ENCODE data around the gene KNOP1. TPM values are rescaled to one million over a fixed set of nuclear protein-coding genes. Genes with fewer than 3 reads are reported as not detected.

KNOP1 gene
- total RNA-seq, 1 donor from 2014 or later = 18.3 TPM

DNA sequence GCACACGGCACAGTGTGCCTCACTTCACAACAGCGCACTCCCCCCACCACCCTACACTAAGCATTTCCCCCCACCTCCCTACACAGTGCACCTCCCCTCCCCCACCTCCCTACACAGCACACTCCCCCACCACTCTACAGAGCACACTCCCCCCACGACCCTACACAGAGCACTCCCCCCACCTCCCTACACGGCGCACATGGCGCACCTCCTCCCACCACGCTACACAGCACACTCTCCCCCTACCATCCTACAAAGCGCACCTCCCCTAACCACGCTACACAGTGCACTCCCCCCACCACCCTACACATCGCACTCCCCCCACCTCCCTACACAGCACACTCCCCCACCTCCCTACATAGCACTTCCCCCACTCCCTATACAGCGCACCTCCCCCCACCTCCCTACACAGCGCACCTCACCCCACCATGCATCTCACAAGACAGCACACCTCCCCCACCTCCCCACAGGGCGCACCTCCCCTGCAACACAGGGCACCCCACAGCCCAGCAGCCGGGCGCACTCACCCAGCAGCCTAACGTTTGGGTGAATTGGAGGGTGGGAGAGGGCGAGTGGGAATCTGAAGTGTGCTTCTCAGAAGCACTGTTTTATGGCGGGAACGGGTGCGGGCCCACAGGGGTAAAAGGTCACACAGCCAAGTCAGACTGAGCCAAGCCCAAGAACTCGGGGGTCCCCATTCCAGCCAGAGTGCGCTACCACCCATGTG is 10.3 kb downstream of the KNOP1 start:
- DNase-seq (ENCODE audit: low read depth, low spot score) = no peak

DNA sequence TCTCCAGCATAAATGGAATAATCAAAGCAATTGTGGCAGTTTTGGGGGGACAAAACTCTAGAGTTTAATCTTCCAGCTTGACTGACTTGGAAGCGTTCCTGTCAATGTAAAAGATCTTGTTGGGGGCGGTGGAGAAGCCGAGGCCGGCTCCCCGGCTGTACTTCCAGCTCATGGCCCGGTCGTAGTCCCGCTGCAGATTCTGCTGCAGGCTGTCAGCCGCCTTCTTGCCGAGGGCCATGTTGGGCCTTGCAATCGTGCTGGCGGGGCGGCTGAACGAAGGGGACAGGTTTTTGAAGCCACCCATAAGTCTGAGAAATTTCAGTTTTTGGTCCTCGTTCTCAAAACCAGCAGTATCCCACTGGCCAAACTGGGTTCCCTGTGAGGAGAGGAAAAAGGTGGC is 11.2 kb downstream of the KNOP1 start:
- DNase-seq (ENCODE audit: low read depth, low spot score) = no peak

DNA sequence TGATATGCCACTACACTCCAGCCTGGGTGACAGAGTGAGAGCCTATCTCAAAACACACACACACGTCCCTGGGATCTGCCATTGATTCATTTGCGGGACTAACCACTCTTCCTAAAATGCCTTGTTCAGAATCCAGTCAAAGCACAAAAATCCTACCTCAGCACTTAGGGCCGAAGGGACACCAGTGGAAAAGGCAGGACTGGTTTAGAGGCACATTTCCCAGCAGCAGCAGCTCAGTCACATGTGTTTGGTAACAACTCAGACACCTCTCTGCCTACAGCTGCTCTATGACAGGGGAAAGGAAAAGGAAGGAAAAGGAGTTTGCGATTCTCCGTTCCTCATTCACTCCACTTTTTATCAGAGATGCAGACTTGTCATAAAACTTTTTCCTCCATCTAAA is 12.2 kb downstream of the KNOP1 start:
- no peak for DNase-seq (ENCODE audit: low read depth, low spot score)

DNA sequence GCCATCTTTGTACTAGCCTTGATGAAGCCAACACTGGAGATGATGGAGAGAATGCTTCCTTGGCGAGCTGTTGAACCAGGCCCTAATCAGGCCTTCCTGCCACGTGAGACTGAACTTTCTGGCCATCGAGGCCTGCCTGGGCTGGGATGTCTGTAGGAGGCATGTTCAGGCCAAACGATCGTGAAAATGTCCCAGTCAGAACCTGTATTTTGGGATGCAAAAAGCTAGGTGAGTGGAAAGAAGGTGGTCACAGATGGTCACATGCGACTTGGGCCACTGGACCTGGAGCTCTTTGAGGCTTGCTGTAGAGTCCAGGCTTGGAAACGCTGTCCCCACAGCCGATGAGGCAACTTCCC is 12.9 kb downstream of the KNOP1 start:
- DNase-seq (ENCODE audit: low read depth, low spot score) = no peak

DNA sequence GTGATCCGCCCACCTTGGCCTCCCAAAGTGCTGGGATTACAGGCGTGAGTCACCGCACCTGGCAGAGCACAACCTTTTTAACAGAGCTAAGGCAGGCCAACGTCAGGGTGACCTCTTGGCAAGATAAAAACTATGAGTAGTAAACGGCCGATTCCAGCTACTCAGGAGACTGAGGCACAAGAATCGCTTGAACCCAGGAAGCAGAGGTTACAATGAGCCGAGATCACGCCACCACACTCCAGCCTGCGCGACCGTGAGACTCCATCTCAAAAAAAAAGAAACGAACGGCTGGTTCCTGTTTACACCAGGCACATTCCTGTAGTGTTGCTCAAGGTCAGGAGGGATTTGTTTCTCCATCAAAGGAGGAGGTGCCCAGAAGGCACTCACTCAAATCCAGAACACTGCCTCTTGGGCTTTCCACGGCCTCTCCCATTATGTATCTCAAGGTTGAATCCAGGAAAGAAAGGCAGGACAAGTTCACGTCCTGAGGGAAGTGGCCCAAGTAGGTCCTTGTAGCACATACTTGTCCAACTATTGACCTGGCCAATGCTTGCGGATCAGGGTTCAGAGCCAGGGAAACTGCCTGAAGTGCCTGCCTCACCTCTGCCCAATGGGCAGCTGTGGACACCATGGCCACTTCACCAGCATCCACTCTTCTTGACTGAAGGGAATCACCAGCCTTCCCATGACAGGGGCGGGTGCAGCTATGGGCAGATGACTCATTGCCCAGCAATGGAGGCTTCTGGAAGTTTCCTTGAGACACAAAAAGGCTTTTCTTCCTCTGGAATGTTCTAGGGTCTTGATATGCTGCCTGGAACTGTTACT is 13.5 kb downstream of the KNOP1 start:
- peak; percentile 48 for DNase-seq (ENCODE audit: low read depth, low spot score)

DNA sequence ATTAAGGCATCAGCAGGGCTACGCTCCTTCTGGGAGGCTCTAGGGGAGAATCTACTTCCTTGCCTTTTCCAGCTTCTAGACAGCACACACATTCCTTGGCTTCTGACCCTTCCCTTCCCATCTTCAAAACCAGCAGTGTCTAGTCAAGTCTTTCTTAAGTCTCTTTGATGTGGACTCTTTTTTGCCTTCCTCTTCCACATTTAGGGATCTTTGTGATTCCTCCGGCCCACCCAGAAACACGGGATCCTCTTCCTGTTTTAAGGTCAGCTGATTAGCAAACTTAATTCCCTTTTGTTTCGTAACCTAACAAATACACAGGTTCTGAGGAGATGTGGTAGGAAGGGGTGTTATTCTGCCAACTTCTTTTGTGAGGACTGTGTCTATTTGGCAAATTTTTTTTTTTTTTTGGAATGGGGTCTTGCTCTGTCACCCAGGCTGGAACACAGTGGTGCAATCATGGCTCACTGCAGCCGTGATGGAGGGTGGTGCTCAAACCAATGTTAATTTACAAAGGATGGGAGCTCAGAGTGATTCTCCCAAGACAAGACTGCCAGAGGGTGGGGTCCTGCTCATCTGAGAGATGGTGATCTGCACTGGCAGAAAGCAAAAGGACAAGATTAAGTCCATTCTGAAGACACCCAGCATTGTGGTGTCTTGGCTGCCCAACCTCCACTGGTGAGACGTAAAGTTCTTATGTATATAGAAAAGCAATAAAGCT is 14.7 kb downstream of the KNOP1 start:
- DNase-seq (ENCODE audit: low read depth, low spot score) = no peak

DNA sequence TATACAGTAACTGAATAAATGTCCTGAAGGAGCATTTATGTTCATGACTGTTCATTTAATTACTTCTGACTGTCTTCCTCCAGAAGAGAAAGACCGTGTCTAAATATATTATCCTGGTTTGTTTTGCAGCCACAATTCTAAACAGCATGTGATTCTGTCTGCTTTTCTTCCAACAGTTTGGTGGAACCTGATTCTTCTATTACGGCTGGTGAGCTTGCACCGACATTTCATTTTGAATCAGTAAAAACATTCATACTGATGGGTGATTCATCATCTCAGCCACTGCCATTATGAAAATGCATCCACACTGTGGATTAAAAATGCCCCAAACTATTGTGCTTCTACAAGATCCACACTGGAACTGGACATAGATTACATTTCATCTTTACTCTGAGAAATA is 16.9 kb downstream of the KNOP1 start:
- no peak for DNase-seq (ENCODE audit: low read depth, low spot score)

DNA sequence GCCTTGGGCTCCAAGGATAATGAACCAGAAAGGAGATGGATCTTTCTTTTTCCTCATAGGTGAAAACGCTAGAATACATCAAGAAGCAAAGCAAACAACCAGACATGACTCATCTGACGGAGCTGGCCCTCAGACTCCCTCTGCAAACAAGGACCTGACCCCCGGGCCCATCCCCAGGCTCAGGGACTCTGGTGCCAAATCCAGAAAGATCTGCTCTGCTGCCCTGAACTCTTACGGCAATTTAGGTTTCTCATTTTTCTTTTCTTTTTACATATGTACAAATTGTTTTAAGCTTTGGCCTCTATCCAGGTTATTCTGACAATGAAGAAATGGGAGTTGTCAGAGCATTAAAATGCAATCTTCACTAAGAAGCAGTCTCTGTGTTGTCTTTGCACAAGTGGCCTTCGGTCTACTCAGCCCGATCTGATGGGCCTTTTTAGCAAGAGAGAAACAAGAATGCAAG is 17.7 kb downstream of the KNOP1 start:
- no peak for DNase-seq (ENCODE audit: low read depth, low spot score)

DNA sequence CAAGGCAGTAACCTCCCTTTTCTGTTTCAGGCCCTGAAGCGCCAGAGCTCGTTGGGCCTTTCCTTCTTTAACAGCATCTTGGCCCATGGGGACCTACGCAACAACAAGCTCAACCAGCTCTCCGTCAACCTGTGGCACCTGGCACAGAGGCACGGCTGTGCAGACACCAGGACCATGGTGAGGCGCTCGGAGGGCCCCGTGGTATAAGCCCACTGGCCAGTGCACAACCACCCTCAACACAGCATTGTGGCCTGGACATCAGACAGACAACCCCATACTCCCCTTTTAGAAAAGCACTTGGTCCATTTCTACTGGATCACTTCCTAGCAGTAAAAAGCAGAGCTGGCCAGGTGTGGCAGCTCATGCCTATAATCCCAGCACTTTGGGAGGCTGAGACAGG is 18.6 kb downstream of the KNOP1 start:
- DNase-seq (ENCODE audit: low read depth, low spot score) = no peak

DNA sequence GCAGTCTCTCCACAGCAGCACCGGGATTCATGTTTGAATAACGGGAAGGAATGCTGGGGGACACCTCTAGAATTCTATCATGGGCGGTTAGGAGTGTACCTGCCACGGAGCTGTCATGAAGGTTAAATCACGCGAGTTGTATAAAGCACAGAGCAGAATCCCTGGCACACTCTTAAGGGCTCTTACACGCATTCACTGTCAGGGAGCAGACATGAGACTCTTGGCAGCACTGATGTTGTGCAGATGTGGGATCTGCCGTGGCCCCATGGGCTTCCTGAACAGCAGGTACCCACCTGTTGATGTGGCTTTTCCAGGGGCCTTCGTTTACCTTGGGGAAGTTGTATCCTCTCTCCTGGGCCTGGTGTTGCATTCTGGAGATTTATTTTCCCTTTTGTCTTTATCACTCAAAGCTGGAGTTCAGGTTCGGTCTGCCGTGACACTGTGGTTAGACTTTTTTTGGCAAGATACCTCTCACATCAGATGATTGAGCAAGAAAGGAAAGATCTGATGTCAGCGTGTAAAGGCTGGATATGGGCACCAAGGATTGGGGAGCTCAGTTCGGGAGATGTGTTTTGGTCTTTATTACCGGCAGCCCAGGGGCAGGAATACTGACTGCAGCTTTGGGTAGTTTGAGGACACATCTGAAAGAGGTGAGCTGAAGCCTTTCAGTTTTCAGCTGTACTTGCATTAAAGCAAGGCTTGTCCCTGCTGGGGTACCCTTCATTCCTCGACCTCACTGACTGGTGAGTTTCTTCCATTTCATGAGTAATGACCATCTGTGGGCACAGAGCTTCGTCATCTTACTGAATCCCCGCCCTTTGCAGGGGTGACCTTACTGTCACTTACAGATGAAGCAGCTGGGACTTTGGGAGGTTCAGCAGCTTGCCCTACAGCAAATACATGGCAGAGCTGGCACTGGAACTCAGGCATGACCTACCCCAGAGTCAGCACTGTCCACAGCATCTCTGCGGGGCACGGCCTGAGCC is 19.3 kb downstream of the KNOP1 start:
- no peak for DNase-seq (ENCODE audit: low read depth, low spot score)

DNA sequence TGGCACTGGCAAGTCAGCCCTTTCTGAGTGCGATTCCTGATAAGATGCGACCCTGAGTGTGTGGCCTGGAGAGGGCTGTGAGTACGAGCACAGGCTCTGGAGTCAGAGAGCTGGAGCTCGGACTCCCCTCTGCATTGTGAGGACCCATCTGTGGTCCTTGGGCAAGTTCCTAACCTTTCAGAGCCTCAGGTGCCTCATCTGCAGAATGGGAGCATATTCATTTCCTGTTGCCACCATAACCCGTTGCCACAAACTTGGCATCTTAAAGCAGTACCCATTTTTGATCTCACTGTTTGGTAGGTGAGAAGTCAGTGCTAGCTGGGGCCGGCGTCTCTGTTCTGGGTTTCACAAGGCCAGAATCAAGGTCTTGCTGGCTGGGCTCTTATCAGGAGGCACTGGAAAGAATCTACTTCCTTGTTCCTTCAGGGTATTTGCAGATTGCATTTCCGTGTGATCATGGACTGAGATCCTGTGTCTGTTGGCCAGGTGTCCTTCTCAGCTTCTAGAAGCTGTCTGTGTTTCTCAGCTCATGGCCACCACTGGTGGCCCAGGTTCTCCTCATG is 20.2 kb downstream of the KNOP1 start:
- DNase-seq (ENCODE audit: low read depth, low spot score) = no peak

DNA sequence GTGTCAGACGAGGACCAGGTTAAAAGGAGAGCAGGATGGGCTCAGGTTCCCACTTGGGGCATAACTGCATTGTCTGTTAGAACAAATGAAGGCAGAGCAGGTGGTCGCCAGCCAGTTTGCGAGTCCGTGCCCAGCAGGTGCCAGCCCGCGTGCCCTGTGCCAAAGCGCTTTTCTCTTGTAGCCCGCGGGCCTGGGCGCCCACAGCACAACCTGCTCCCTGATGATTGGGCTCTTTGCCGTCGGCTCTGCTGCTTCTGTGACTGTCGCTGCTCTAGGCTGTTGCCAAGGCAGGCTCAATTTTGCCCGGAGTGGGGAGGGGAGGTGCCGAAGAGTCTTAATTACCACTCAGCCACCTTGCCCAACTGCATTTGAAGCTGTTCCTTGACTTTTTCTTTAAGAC is 21.1 kb downstream of the KNOP1 start:
- no peak for DNase-seq (ENCODE audit: low read depth, low spot score)

DNA sequence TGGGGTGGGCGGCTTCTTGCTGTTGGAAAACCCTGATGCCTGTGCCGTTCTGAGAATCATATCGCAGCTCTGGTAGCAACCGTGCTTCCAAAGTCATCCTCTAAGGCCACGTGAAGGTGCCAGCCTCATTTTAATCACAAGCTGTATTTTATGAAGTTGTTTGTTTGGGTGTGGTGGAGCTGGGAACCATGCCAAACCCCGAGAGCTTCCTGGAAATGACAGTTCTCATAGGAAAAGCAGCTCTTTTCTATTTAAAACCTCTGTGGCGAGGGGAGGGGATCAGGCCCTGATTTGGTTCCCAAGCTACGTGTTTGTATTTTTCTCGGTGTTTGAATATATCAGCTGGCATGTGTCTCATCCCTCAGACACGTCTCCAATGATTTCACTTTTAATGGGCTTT is 21.7 kb downstream of the KNOP1 start:
- peak; percentile 82 for DNase-seq (ENCODE audit: low read depth, low spot score)

DNA sequence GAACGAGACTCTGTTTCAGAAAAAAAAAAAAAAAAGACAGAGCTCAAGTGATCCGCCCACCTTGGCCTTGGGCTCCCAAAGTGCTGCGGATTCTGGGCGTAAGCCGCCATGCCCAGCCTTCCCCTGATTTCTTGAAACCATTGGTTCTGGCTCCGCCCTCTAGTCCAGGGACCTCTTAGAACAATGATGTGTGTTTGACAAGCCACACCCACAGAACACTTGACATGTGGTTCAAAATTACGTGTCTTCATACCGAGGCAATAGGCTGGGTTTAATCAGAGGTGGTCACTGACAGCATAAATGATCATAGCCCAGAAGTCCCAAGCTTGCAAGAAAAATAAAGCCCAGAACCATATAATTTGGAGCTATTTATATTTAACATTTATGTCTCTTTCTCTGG is 23.0 kb downstream of the KNOP1 start:
- no peak for DNase-seq (ENCODE audit: low read depth, low spot score)

DNA sequence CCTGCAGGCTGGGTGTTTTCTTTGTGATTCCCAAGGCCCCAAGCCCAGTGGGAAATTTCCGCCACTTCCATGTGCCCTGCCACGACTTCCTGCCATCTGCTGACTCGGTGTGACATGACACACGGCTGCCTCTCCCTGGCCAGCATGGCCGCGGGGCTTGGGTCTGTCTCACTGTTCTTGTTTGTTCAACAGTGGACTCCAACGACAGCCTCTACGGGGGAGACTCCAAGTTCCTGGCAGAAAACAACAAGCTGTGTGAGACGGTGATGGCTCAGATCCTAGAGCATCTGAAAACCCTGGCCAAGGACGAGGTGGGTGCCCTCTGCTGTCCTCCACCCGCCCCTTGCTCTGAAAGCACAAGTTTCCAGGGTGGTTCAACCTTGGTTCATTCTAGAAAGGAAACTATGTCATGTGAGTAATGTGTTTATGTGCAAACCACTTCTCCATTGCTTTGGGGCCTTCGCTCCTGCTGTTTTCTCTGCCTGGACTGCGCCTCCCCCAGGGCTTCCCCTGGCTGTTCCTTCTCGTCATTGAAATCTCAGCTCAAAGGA is 26.8 kb downstream of the KNOP1 start:
- no peak for DNase-seq (ENCODE audit: low read depth, low spot score)

DNA sequence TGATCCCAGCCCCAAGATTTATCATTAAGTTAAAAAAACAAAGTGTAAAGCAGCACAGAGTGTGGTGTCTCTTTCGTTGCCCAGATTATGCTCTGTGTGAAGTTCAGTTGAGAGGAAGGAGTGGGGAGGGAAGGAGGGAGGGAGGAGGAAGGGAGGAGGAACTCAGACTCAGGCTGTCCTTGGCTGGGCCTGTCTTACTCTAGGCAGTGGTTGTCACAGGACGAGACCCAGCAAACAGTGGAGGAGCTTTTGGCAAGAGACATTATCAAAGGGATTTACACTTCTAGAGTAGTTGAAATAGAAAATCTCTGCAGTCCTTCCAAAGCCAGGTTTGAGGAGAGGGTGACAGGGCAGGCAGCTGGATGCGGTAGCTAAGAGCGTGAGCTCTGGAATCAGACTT is 27.8 kb downstream of the KNOP1 start:
- DNase-seq (ENCODE audit: low read depth, low spot score) = no peak

DNA sequence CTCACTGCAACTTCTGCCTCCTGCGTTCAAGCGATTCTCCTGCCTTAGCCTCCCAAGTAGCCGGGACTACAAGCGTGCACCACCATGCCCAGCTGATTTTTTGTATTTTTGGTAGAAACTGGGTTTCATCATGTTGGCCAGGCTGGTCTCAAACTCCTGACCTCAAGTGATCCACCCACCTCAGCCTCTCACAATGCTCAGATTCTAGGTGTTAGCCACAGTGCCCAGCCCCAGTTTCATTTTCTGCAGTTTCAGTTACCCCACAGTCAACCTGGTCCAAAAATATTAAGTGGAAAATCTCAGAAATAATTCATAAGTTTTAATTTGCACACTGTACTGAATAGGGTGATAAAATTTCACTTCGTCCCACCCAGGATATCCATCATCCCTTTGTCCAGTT is 28.7 kb downstream of the KNOP1 start:
- no peak for DNase-seq (ENCODE audit: low read depth, low spot score)

DNA sequence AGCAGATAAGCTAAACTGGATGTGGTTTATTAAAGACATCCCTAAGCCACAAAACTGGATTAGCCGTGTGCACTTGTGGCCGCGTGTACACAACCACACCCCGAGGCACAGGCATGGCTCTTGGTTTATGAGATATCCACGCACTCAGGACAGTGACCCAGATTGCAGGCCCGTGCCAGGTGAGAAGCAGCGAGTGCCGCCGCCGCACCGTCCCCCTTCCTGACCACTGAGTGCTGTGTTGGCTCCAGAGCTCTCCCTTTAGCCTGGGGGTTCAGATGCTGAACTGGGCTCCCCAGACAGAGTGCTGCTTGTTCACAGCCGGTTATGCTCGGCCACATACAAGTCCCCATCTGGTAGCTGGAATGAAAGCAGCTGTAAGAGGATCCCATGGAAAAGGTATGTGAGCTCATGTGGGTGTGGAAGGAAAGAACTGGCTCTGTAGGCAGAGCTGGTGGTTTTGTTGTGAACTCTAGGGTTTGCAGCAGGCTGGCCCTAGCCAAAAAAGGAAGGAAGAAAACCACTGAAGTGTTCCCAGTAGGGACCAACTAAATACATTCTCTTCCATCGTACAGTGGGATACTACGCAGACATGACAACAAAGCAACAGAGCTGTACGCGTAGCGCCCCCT is 29.5 kb downstream of the KNOP1 start:
- no peak for DNase-seq (ENCODE audit: low read depth, low spot score)

DNA sequence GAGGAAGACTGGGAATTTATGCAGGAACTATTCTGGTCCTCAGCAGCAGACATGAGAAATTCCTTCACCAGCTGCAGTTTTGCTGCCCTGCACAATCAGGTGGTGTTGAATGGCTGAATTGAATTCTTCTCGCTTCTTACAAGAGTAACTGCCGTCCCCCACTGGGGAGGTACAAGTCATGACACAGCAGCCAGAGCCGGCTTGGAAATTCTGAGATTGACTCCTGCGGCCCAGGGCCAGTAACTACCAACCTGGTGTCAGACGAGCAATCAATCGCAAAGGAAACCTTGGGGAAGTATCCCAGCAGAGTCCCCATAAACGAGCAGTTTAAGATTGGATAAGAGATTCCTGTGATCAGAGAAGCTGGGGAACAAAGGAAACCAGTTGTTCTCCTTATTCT is 30.7 kb downstream of the KNOP1 start:
- no peak for DNase-seq (ENCODE audit: low read depth, low spot score)

DNA sequence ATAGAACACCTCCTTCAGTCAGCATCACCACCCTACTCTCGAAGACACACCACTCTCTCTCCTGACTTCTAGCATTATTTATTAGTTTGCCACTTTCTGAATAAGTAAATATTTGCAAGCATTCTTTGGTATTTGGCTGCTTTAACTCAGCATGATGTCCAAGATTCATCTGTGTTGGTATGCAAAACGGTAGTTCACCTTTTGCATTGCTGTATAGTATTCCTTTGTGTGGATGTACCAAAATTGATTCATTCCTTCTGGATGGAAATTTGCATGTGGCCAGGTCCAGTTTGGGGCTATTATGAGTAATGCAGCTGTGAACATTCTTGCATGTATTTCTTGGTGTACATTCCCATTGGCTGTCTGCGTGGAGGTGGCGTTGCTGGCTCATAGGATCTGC is 32.9 kb downstream of the KNOP1 start:
- no peak for DNase-seq (ENCODE audit: low read depth, low spot score)
